NCI-H2107 treated with DMSO at 0.1 percent for 48 hours (cell line): ENCODE data around the gene MARCKS.
"Not testable (repeated sequence)": the region's sequence is repeated elsewhere in the genome, so short reads cannot be mapped to it uniquely, and the experiment has no call there.

Experiments
- DNase-seq: peaks from one replicate; lab custom pipeline; 2025; ENCODE audit not compliant: unreplicated experiment; lab: John Stamatoyannopoulos, UW

Gene MARCKS

GRCh38 chr6:113882336-113883022, 25.3 kb downstream of the MARCKS start:
- no peak for DNase-seq

GRCh38 chr6:113884011-113884410, 26.9 kb downstream of the MARCKS start:
- DNase-seq = no peak

- no peak for DNase-seq
These were observed 29.4 kb downstream of the MARCKS start for GRCh38 chr6:113886512-113886911.

GRCh38 chr6:113888493-113888892, 31.3 kb downstream of the MARCKS start:
- no peak for DNase-seq

GRCh38 chr6:113888956-113889630, 31.9 kb downstream of the MARCKS start:
- no peak for DNase-seq

- DNase-seq = no peak
These were observed 36.3 kb downstream of the MARCKS start for GRCh38 chr6:113893451-113893850.

GRCh38 chr6:113893866-113894265, 36.7 kb downstream of the MARCKS start:
- DNase-seq = no peak

GRCh38 chr6:113894712-113895674, 37.8 kb downstream of the MARCKS start:
- no peak for DNase-seq

GRCh38 chr6:113901482-113901881, 44.3 kb downstream of the MARCKS start:
- DNase-seq = no peak

- no peak for DNase-seq
These were observed 46.7 kb downstream of the MARCKS start for GRCh38 chr6:113903666-113904330.

GRCh38 chr6:113907102-113907815, 50.1 kb downstream of the MARCKS start:
- DNase-seq = no peak

GRCh38 chr6:113908801-113909200, 51.7 kb downstream of the MARCKS start:
- no peak for DNase-seq

- DNase-seq = peak; percentile 56
These were observed 52.2 kb downstream of the MARCKS start for GRCh38 chr6:113909224-113909856.

- DNase-seq = not testable (repeated sequence)
These were observed 53.1 kb downstream of the MARCKS start for GRCh38 chr6:113910285-113910684.
